Panc1 (cell line): Measurements from ENCODE around the gene LMO1.

Experiments
- CTCF ChIP-seq: fragments of 450-650 bp; IDR thresholded peaks from 2 replicates; pipeline ENCODE4 v1.5.1; 2017; ENCODE audit warnings: mild to moderate bottlenecking
- POLR2AphosphoS5 ChIP-seq: IDR thresholded peaks from 2 replicates; pipeline ENCODE4 v1.6.1; 2012; ENCODE audit warnings: mild to moderate bottlenecking, low read depth, low read length, moderate library complexity
- TF ChIP-seq, protein P1 (sequence below), 2 experiments: IDR thresholded peaks; 2 replicates each; pipeline ENCODE4 v1.6.1; 2011 to 2012; ENCODE audit warnings: low read depth in 2 of 2, control low read depth in 1 of 2, low read length in 1 of 2, mild to moderate bottlenecking in 1 of 2, moderate library complexity in 1 of 2; ENCODE audit not compliant: insufficient read depth in 1 of 2

DNA sequence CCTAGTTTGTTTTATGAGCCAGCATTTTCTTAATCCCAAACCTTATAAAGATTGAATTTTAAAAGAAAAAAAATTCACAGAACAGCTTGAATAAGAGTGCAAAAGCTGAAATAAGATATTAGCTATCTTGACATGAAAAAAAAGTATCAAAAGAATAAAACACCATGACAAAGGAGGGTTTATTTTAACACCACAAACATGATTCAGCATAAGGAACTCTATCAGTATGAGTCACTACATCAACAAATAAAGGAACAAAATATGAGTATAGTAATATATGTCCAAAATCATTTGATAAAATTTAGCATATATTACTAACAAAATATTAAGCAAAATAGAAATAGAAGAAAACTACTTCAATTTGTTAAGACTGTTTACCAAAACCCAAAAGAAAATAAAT lies 9.6 kb upstream of the LMO1 start:
- TF ChIP-seq, protein P1, sequence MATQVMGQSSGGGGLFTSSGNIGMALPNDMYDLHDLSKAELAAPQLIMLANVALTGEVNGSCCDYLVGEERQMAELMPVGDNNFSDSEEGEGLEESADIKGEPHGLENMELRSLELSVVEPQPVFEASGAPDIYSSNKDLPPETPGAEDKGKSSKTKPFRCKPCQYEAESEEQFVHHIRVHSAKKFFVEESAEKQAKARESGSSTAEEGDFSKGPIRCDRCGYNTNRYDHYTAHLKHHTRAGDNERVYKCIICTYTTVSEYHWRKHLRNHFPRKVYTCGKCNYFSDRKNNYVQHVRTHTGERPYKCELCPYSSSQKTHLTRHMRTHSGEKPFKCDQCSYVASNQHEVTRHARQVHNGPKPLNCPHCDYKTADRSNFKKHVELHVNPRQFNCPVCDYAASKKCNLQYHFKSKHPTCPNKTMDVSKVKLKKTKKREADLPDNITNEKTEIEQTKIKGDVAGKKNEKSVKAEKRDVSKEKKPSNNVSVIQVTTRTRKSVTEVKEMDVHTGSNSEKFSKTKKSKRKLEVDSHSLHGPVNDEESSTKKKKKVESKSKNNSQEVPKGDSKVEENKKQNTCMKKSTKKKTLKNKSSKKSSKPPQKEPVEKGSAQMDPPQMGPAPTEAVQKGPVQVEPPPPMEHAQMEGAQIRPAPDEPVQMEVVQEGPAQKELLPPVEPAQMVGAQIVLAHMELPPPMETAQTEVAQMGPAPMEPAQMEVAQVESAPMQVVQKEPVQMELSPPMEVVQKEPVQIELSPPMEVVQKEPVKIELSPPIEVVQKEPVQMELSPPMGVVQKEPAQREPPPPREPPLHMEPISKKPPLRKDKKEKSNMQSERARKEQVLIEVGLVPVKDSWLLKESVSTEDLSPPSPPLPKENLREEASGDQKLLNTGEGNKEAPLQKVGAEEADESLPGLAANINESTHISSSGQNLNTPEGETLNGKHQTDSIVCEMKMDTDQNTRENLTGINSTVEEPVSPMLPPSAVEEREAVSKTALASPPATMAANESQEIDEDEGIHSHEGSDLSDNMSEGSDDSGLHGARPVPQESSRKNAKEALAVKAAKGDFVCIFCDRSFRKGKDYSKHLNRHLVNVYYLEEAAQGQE (IDR thresholded peaks at IDR 0.05; ENCODE audit: insufficient read depth in 1 of 2, low read depth in 2 of 2, low read length in 1 of 2) = no peak
- no peak for TF ChIP-seq CTCF
- TF ChIP-seq POLR2AphosphoS5 = no peak
